GM12801 (cell line): ENCODE data around the gene RPS27L.

Source experiments
- CTCF ChIP-seq: IDR thresholded peaks from one replicate; pipeline ENCODE4 v1.5.1; 2011; ENCODE audit warnings: control low read depth; ENCODE audit not compliant: insufficient read length; ENCODE audit errors: extremely low read depth

The RPS27L gene

GRCh38 chr15:63185206-63185605, 27.9 kb upstream of the RPS27L start:
- no peak for TF ChIP-seq CTCF

- no peak for TF ChIP-seq CTCF
Observed at GRCh38 chr15:63181648-63182047, 24.4 kb upstream of the RPS27L start.

GRCh38 chr15:63180746-63181145, 23.5 kb upstream of the RPS27L start:
- no peak for TF ChIP-seq CTCF

- TF ChIP-seq CTCF: no peak
Observed at GRCh38 chr15:63178034-63178433, 20.8 kb upstream of the RPS27L start.

- TF ChIP-seq CTCF: no peak
Observed at GRCh38 chr15:63176302-63176701, 19.0 kb upstream of the RPS27L start.

- no peak for TF ChIP-seq CTCF
Observed at GRCh38 chr15:63172851-63173451, 15.7 kb upstream of the RPS27L start.

- TF ChIP-seq CTCF: no peak
Observed at GRCh38 chr15:63172376-63172775, 15.1 kb upstream of the RPS27L start.
